ENCODE data around the gene STIP1.

Gene STIP1

DNA sequence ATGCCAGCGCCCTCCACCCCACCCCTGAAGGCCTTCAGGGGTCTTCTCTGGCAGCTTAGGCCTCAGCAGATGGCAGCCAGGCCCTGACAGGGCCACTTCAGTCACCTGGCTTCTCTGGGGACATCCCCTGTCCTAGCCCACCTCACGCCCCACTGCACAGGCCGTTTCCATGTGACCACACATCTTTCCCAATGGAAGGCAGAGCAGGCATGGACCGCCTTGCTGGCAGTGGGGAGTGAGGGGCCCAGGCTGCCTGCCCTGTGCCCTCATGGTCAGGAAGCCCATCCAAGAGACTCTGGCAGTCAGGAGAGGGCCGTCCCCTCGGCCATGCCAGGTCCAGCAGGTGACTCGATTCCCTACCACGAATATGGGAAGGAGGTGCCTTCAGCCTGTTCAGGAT is 45.9 kb upstream of the STIP1 start:
- H2AK5ac ChIP-seq (ENCODE audit: low read length, severe bottlenecking): no peak overlapping the region
- H3K9me3 ChIP-seq (ENCODE audit: control insufficient read depth, low read length): no peaks in the 10 kb centered on the region
- H3K23ac ChIP-seq (ENCODE audit: low read length in 2 of 2): no peak overlapping the region
- H3K27ac ChIP-seq (ENCODE audit: low read length, poor library complexity, severe bottlenecking): no peak overlapping the region
- H2BK5ac ChIP-seq (ENCODE audit: low read depth, low read length, poor library complexity, severe bottlenecking): no peak overlapping the region
- no peak overlapping the region for H4K8ac ChIP-seq (ENCODE audit: low read length)
- no peak overlapping the region for H2BK12ac ChIP-seq (ENCODE audit: low read length in 2 of 2)
- H2AFZ ChIP-seq (ENCODE audit: low read depth, low read length): no peak overlapping the region
- no peak overlapping the region for H4K91ac ChIP-seq (ENCODE audit: low read length)
- peaks cover 15% of the 10 kb centered on the region for H3K4me1 ChIP-seq (ENCODE audit: control insufficient read depth, insufficient read depth, low read depth, low read length)
- peaks cover 0 to 31% of the 10 kb centered on the region in 2 experiments for H3K27me3 ChIP-seq (ENCODE audit: control insufficient read depth in 1 of 2, insufficient read depth in 1 of 2, low read length in 2 of 2)
- peak overlapping the region in 1 of 2 experiments; percentile 79 for H3K14ac ChIP-seq (ENCODE audit: low read length in 2 of 2)
- peaks cover 0 to 6% of the 10 kb centered on the region in 2 experiments for H3K36me3 ChIP-seq (ENCODE audit: control insufficient read depth in 1 of 2, insufficient read depth in 2 of 2, low read depth in 1 of 2, low read length in 2 of 2)
- no peak overlapping the region for H2BK15ac ChIP-seq (ENCODE audit: low read depth, poor library complexity, severe bottlenecking)
- peaks cover 2% of the 10 kb centered on the region for H3K79me1 ChIP-seq (replicated peaks; ENCODE audit: low read length, poor library complexity, severe bottlenecking)
- H3K4me2 ChIP-seq (ENCODE audit: low read length, poor library complexity, severe bottlenecking): no peak overlapping the region
- H3K4me3 ChIP-seq (ENCODE audit: insufficient read depth in 1 of 2, low read depth in 1 of 2, low read length in 2 of 2): no peak overlapping the region
- H3K18ac ChIP-seq (ENCODE audit: low read depth in 1 of 2, low read length in 2 of 2): no peak overlapping the region
- WGBS: 94% methylated on average over 8 of the region's 8 CpGs
- DNase-seq: no peak
- H2BK120ac ChIP-seq (ENCODE audit: low read depth, low read length): no peak overlapping the region
- H3K9ac ChIP-seq (ENCODE audit: low read length): no peak overlapping the region
- H3K4ac ChIP-seq (ENCODE audit: low read depth in 1 of 2, low read length in 2 of 2): no peak overlapping the region

DNA sequence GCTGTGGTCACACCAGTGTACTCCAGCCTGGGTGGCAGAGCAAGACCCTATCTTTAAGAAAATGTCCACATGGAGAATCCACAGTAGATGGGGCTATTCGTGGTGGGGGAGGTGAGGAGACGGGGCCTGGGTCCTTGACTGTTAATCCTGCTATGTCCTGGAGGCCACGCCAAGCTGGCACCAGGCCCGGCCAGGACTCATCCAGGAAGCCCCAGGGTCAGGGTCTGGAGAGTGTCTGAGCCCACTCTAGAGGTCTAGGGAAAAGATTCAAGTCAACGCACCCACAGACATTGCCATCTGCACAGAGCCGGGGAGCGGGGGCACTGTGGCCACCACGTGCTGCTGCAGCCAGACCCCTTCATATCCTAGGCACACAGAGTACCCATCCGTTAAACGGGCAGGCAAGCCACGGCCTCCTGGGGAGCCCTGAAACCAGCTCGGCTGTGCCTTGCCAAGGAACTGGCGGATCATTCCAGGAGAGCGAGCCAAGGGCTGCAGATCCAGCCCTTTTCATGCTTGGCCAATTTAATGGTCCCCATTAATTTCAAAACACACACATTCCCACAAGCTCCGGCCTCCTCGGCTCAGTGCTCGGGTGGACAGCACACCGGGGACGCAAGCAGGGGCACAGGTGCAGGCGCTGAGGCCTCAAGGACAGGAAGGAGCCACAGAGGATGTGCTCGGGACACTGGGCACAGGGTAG is 44.7 kb upstream of the STIP1 start:
- Histone ChIP-seq H3K4me1 (ENCODE audit: control insufficient read depth, insufficient read depth, low read depth, low read length) (peaks cover 15% of the 10 kb centered on the region), H3K23ac (ENCODE audit: low read length in 2 of 2) (no peak overlapping the region), H3K36me3 (ENCODE audit: control insufficient read depth in 1 of 2, insufficient read depth in 2 of 2, low read depth in 1 of 2, low read length in 2 of 2) (peaks cover 0 to 6% of the 10 kb centered on the region in 2 experiments), H3K79me1 (replicated peaks; ENCODE audit: low read length, poor library complexity, severe bottlenecking) (peaks cover 2% of the 10 kb centered on the region), H3K9ac (ENCODE audit: low read length) (no peak overlapping the region), H2BK120ac (ENCODE audit: low read depth, low read length) (no peak overlapping the region), H3K27ac (ENCODE audit: low read length, poor library complexity, severe bottlenecking) (no peak overlapping the region), H4K91ac (ENCODE audit: low read length) (no peak overlapping the region), H3K4ac (ENCODE audit: low read depth in 1 of 2, low read length in 2 of 2) (no peak overlapping the region), H4K8ac (ENCODE audit: low read length) (no peak overlapping the region), H2BK15ac (ENCODE audit: low read depth, poor library complexity, severe bottlenecking) (no peak overlapping the region), H3K27me3 (ENCODE audit: control insufficient read depth in 1 of 2, insufficient read depth in 1 of 2, low read length in 2 of 2) (peaks cover 0 to 20% of the 10 kb centered on the region in 2 experiments), H3K18ac (ENCODE audit: low read depth in 1 of 2, low read length in 2 of 2) (no peak overlapping the region), H3K4me3 (ENCODE audit: insufficient read depth in 1 of 2, low read depth in 1 of 2, low read length in 2 of 2) (no peak overlapping the region), H2BK5ac (ENCODE audit: low read depth, low read length, poor library complexity, severe bottlenecking) (no peak overlapping the region), H2BK12ac (ENCODE audit: low read length in 2 of 2) (no peak overlapping the region), H2AFZ (ENCODE audit: low read depth, low read length) (no peak overlapping the region), H2AK5ac (ENCODE audit: low read length, severe bottlenecking) (no peak overlapping the region), H3K14ac (ENCODE audit: low read length in 2 of 2) (no peak overlapping the region), H3K4me2 (ENCODE audit: low read length, poor library complexity, severe bottlenecking) (peak overlapping the region; percentile 19), H3K9me3 (ENCODE audit: control insufficient read depth, low read length) (no peaks in the 10 kb centered on the region)
- no peak for DNase-seq
- 93% methylated on average over 21 of the region's 21 CpGs for WGBS

DNA sequence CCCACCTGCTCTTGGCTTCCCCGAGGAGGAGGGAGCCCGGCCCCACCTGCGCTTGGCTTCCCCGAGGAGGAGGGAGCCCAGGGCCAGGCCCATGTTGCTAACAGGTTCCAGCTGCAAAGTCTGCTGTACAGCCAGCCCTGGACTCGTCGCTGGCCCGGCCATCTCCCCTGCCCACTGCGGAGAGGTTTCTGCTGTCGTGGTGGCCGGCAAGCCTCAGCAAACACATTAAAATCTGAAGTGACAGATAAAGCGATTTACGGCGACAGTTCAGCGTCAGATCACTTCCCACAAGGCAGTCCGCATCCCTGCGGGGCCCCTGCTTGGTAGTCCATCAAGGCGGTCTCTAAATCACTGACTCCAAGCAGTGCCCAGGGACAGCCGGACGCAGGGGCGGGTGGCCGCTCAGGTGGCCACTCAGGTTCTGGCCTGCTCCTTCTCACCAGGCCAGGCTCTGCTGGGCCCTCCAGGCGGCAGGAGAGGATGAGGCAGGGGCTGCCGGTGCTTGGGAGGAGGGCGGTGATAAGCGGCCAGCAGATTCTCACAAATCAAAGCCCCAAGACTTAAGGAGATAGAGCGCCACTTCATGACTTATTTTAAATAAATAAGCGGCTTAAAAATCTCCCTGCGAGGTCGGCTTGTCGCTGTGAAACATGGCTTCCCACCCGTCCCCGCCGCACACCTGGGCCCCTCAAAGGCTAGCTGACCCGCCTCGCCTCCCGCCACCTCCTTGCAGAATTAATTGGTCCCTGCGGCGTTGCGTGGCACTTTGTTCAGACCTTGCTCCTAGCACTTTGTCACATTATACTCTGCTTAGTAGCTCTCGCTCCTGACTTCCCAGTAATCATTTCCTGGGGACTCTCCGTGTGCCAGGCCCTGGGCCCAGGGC is 41.1 kb upstream of the STIP1 start:
- Histone ChIP-seq H2AK5ac (ENCODE audit: low read length, severe bottlenecking) (no peak overlapping the region), H3K4me2 (ENCODE audit: low read length, poor library complexity, severe bottlenecking) (no peak overlapping the region), H2AFZ (ENCODE audit: low read depth, low read length) (no peak overlapping the region), H3K4ac (ENCODE audit: low read depth in 1 of 2, low read length in 2 of 2) (no peak overlapping the region), H3K36me3 (ENCODE audit: control insufficient read depth in 1 of 2, insufficient read depth in 2 of 2, low read depth in 1 of 2, low read length in 2 of 2) (peaks cover 0 to 13% of the 10 kb centered on the region in 2 experiments), H3K4me3 (ENCODE audit: insufficient read depth in 1 of 2, low read depth in 1 of 2, low read length in 2 of 2) (no peak overlapping the region), H3K14ac (ENCODE audit: low read length in 2 of 2) (no peak overlapping the region), H3K27me3 (ENCODE audit: control insufficient read depth in 1 of 2, insufficient read depth in 1 of 2, low read length in 2 of 2) (peaks cover 0 to 18% of the 10 kb centered on the region in 2 experiments), H3K79me1 (replicated peaks; ENCODE audit: low read length, poor library complexity, severe bottlenecking) (peaks cover 2% of the 10 kb centered on the region), H2BK12ac (ENCODE audit: low read length in 2 of 2) (no peak overlapping the region), H2BK5ac (ENCODE audit: low read depth, low read length, poor library complexity, severe bottlenecking) (no peak overlapping the region), H2BK120ac (ENCODE audit: low read depth, low read length) (no peak overlapping the region), H3K9me3 (ENCODE audit: control insufficient read depth, low read length) (no peaks in the 10 kb centered on the region), H3K4me1 (ENCODE audit: control insufficient read depth, insufficient read depth, low read depth, low read length) (peaks cover 19% of the 10 kb centered on the region), H3K27ac (ENCODE audit: low read length, poor library complexity, severe bottlenecking) (no peak overlapping the region), H3K18ac (ENCODE audit: low read depth in 1 of 2, low read length in 2 of 2) (no peak overlapping the region), H2BK15ac (ENCODE audit: low read depth, poor library complexity, severe bottlenecking) (no peak overlapping the region), H3K9ac (ENCODE audit: low read length) (no peak overlapping the region), H4K91ac (ENCODE audit: low read length) (no peak overlapping the region), H3K23ac (ENCODE audit: low read length in 2 of 2) (no peak overlapping the region), H4K8ac (ENCODE audit: low read length) (no peak overlapping the region)
- WGBS: 88% methylated on average over 41 of the region's 41 CpGs
- no peak for DNase-seq

Data from mesenchymal stem cell (in vitro differentiated cells and primary cell).